ENCODE measurements around the gene YEATS4. TPM values are rescaled to one million over a fixed set of nuclear protein-coding genes. Genes with fewer than 3 reads are reported as not detected.

The YEATS4 gene
- total RNA-seq, 1 donor from 2014 or later = 32.1 TPM

- peak; percentile 23 for FAIRE-seq
- Histone ChIP-seq H3K4me3 (ENCODE audit: low read depth, low read length) (no peak overlapping the region), H3K36me3 (ENCODE audit: control insufficient read depth, insufficient read depth, low read length) (no peaks in the 10 kb centered on the region), H3K27me3 (ENCODE audit: control insufficient read depth, insufficient read depth, low read length) (no peaks in the 10 kb centered on the region)
- peak; percentile 69 for DNase-seq (ENCODE audit: low read depth)
- TF ChIP-seq CTCF (IDR thresholded peaks at IDR 0.05; ENCODE audit: insufficient read depth, low read length, severe bottlenecking) = peak; percentile 81
These were observed 56.1 kb downstream of the YEATS4 start for GRCh38 chr12:69415471-69416275.

GRCh38 chr12:69417231-69417630, 57.7 kb downstream of the YEATS4 start:
- Histone ChIP-seq H3K27me3 (ENCODE audit: control insufficient read depth, insufficient read depth, low read length) (no peaks in the 10 kb centered on the region), H3K36me3 (ENCODE audit: control insufficient read depth, insufficient read depth, low read length) (no peaks in the 10 kb centered on the region), H3K4me3 (ENCODE audit: low read depth, low read length) (no peak overlapping the region)
- no peak for TF ChIP-seq CTCF (IDR thresholded peaks at IDR 0.05; ENCODE audit: insufficient read depth, low read length, severe bottlenecking)
- DNase-seq (ENCODE audit: low read depth) (no peak), FAIRE-seq (no peak)

- FAIRE-seq (no peak), DNase-seq (ENCODE audit: low read depth) (no peak)
- H3K4me3 ChIP-seq (ENCODE audit: low read depth, low read length) = no peak overlapping the region
- H3K36me3 ChIP-seq (ENCODE audit: control insufficient read depth, insufficient read depth, low read length) = no peaks in the 10 kb centered on the region
- no peaks in the 10 kb centered on the region for H3K27me3 ChIP-seq (ENCODE audit: control insufficient read depth, insufficient read depth, low read length)
- no peak for TF ChIP-seq CTCF (IDR thresholded peaks at IDR 0.05; ENCODE audit: insufficient read depth, low read length, severe bottlenecking)
These were observed 58.2 kb downstream of the YEATS4 start for GRCh38 chr12:69417741-69418167.

- H3K27me3 ChIP-seq (ENCODE audit: control insufficient read depth, insufficient read depth, low read length) = no peaks in the 10 kb centered on the region
- TF ChIP-seq CTCF (IDR thresholded peaks at IDR 0.05; ENCODE audit: insufficient read depth, low read length, severe bottlenecking) = no peak
- FAIRE-seq (no peak), DNase-seq (ENCODE audit: low read depth) (no peak)
- no peak overlapping the region for H3K4me3 ChIP-seq (ENCODE audit: low read depth, low read length)
- no peaks in the 10 kb centered on the region for H3K36me3 ChIP-seq (ENCODE audit: control insufficient read depth, insufficient read depth, low read length)
These were observed 60.2 kb downstream of the YEATS4 start for GRCh38 chr12:69419701-69420100.

- TF ChIP-seq CTCF (IDR thresholded peaks at IDR 0.05; ENCODE audit: insufficient read depth, low read length, severe bottlenecking) = no peak
These were observed 62.0 kb downstream of the YEATS4 start for GRCh38 chr12:69421548-69421947.

More at GRCh38 chr12:69421548-69421947, 62.0 kb downstream of the YEATS4 start:
- Histone ChIP-seq H3K36me3 (ENCODE audit: control insufficient read depth, insufficient read depth, low read length) (no peaks in the 10 kb centered on the region), H3K27me3 (ENCODE audit: control insufficient read depth, insufficient read depth, low read length) (no peaks in the 10 kb centered on the region), H3K4me3 (ENCODE audit: low read depth, low read length) (no peak overlapping the region)
- FAIRE-seq (no peak), DNase-seq (ENCODE audit: low read depth) (no peak)
